Left lung (tissue), 10 donors: ENCODE results near the gene ZBTB48. TPM values are rescaled to one million over a fixed set of nuclear protein-coding genes. Genes with fewer than 3 reads are reported as not detected.
"Not testable (repeated sequence)": the region's sequence is repeated elsewhere in the genome, so short reads cannot be mapped to it uniquely, and the experiment has no call there.

ENCODE experiments used
- ATAC-seq: fragments of 200-7000 bp; cut with Tn5 transposase; one replicate; pipeline ENCODE4 v1.9.1; 2020; ENCODE audit warnings: moderate library complexity
- DNase-seq, 4 donors: peaks; one replicate each; pipeline ENCODE4 v3.0.0-alpha.2; 2013 to 2020
- H3K27ac ChIP-seq, 2 donors: fragments of 200-600 bp; sonication (generic) in 1 of 2; one replicate each; pipeline versions ENCODE4 v1.5.0 to v1.8.0; 2020 to 2021
- H3K27me3 ChIP-seq, 2 donors: fragments of 200-600 bp; sonication (generic) in 1 of 2; one replicate each; pipeline versions ENCODE4 v1.5.0 to v1.8.0; 2020 to 2021
- H3K36me3 ChIP-seq, 2 donors: fragments of 200-600 bp; sonication (generic) in 1 of 2; one replicate each; pipeline versions ENCODE4 v1.5.0 to v1.8.0; 2020 to 2021
- H3K4me1 ChIP-seq, 2 donors: fragments of 200-600 bp; one replicate each; pipeline ENCODE4 v1.8.0; 2021
- H3K4me3 ChIP-seq, 2 donors: fragments of 200-600 bp; sonication (generic) in 1 of 2; one replicate each; pipeline versions ENCODE4 v1.5.0 to v1.8.0; 2020 to 2021; ENCODE audit warnings: mild to moderate bottlenecking in 1 of 2
- H3K9me3 ChIP-seq, 2 donors: fragments of 200-600 bp; sonication (generic) in 1 of 2; one replicate each; pipeline versions ENCODE4 v1.5.0 to v1.8.0; 2020 to 2021
- CTCF ChIP-seq, 2 donors: fragments of 200-600 bp; sonication (generic) in 1 of 2; IDR thresholded peaks; one replicate each; pipeline versions ENCODE4 v1.5.0 to v1.8.0; 2021; ENCODE audit warnings: antibody characterized with exemption in 2 of 2
- intact Hi-C, 2 donors: fragments of 100-400 bp; cut with DNase I; formaldehyde crosslinking; loops; one replicate each; pipeline versions ENCODE4 v1.11.2 to v1.14.2; 2022
- polyA plus RNA-seq, 6 donors: library from polyadenylated mRNA; unstranded; fragments of 120-200 nt; gene quantifications; one replicate each; pipeline ENCODE4 v1.2.1, GENCODE V29; 2013; ENCODE audit not compliant: insufficient read length in 6 of 6
- total RNA-seq, 2 donors: library from RNA; stranded (reverse); fragmentation: NEBNext Ultra II Directional; extraction: Animal tissue kit (Norgen Biotek cat#: 25700); gene quantifications; one replicate each; pipeline ENCODE4 v1.2.1, GENCODE V29; 2021
- donor health status: DM: no; HTN: yes; CAD: no.
- donor health status: DM: no; HTN: no; CAD: no.

ZBTB48 gene
- total and polyA plus RNA-seq, 8 donors: 24.7 to 41.6 (median 33.5) TPM

- no peak overlapping the region for H3K27ac ChIP-seq
- H3K9me3 ChIP-seq: no peaks in the 10 kb centered on the region
- ATAC-seq (no peak), DNase-seq (no peak)
- no peak for TF ChIP-seq CTCF (IDR thresholded peaks at IDR 0.05)
- intact Hi-C loops: no loop called here
- H3K4me1 ChIP-seq: peaks cover 16 to 21% of the 10 kb centered on the region in 2 donors
- H3K4me3 ChIP-seq: no peak overlapping the region
- H3K27me3 ChIP-seq: no peaks in the 10 kb centered on the region
- no peaks in the 10 kb centered on the region for H3K36me3 ChIP-seq
These were observed 22.2 kb upstream of the ZBTB48 start for GRCh38 chr1:6557597-6557996.

- H3K4me3 ChIP-seq, H3K9me3 ChIP-seq, H3K27ac ChIP-seq, intact Hi-C loops, H3K27me3 ChIP-seq, DNase-seq, H3K4me1 ChIP-seq, H3K36me3 ChIP-seq, ATAC-seq: not testable (repeated sequence)
These were observed 20.6 kb upstream of the ZBTB48 start for GRCh38 chr1:6559161-6559560.

GRCh38 chr1:6560267-6560666 lies 19.5 kb upstream of the ZBTB48 start:
- no peak overlapping the region for H3K27ac ChIP-seq
- no peaks in the 10 kb centered on the region for H3K9me3 ChIP-seq
- intact Hi-C loops: no loop called here
- H3K27me3 ChIP-seq: no peaks in the 10 kb centered on the region
- no peak for ATAC-seq
- H3K4me1 ChIP-seq: no peaks in the 10 kb centered on the region
- H3K4me3 ChIP-seq: no peak overlapping the region
- TF ChIP-seq CTCF (IDR thresholded peaks at IDR 0.05): no peak
- peak in 2 of 4 donors; percentile 4 to 31 for DNase-seq
- no peaks in the 10 kb centered on the region for H3K36me3 ChIP-seq

GRCh38 chr1:6569033-6569432 lies 10.8 kb upstream of the ZBTB48 start:
- no peak overlapping the region for H3K27ac ChIP-seq
- no peak for DNase-seq
- no peak for TF ChIP-seq CTCF (IDR thresholded peaks at IDR 0.05)
- H3K4me1 ChIP-seq: no peaks in the 10 kb centered on the region
- H3K9me3 ChIP-seq: peaks cover 0 to 6% of the 10 kb centered on the region in 2 donors
- no peak overlapping the region for H3K4me3 ChIP-seq
- intact Hi-C loops: no loop called here
- H3K27me3 ChIP-seq: no peaks in the 10 kb centered on the region
- no peak for ATAC-seq
- no peaks in the 10 kb centered on the region for H3K36me3 ChIP-seq

GRCh38 chr1:6570100-6570499 lies 9.7 kb upstream of the ZBTB48 start:
- peaks cover 0 to 6% of the 10 kb centered on the region in 2 donors for H3K9me3 ChIP-seq
- H3K4me3 ChIP-seq: no peak overlapping the region
- H3K36me3 ChIP-seq: no peaks in the 10 kb centered on the region
- ATAC-seq: no peak
- H3K27ac ChIP-seq: no peak overlapping the region
- DNase-seq: no peak
- H3K27me3 ChIP-seq: no peaks in the 10 kb centered on the region
- no peaks in the 10 kb centered on the region for H3K4me1 ChIP-seq
- no peak for TF ChIP-seq CTCF (IDR thresholded peaks at IDR 0.05)
- intact Hi-C loops: no loop called here

GRCh38 chr1:6570987-6571386 lies 8.8 kb upstream of the ZBTB48 start:
- Histone ChIP-seq H3K27me3 (no peaks in the 10 kb centered on the region), H3K27ac (no peak overlapping the region), H3K4me1 (no peaks in the 10 kb centered on the region), H3K36me3 (no peaks in the 10 kb centered on the region), H3K9me3 (peaks cover 0 to 6% of the 10 kb centered on the region in 2 donors), H3K4me3 (no peak overlapping the region)
- peak in 1 of 4 donors; percentile 3 for DNase-seq
- no peak for ATAC-seq
- TF ChIP-seq CTCF (IDR thresholded peaks at IDR 0.05): no peak
- intact Hi-C loops: no loop called here
